Osteoblast (primary cell): Measurements from ENCODE around the gene RASGRP2. TPM values are rescaled to one million over a fixed set of nuclear protein-coding genes. Genes with fewer than 3 reads are reported as not detected.

Source experiments
- DNase-seq: peaks from one replicate; pipeline ENCODE4 v3.0.0; 2011; ENCODE audit warnings: low spot score, mixed read lengths; ENCODE audit not compliant: insufficient read length; ENCODE audit errors: missing footprints
- H2AFZ ChIP-seq: 2 replicates; pipeline ENCODE4 v1.6.0; 2011; ENCODE audit warnings: mild to moderate bottlenecking, low read length
- H3K27ac ChIP-seq: 2 replicates; pipeline ENCODE4 v1.5.1; 2011; ENCODE audit warnings: mild to moderate bottlenecking, low read depth, low read length, moderate library complexity
- H3K27me3 ChIP-seq: 2 replicates; pipeline ENCODE4 v1.6.0; 2012; ENCODE audit warnings: mild to moderate bottlenecking, control low read depth, inconsistent platforms, low read length, moderate library complexity; ENCODE audit not compliant: insufficient read depth
- H3K36me3 ChIP-seq: 2 replicates; pipeline ENCODE4 v1.5.1; 2011; ENCODE audit warnings: mild to moderate bottlenecking, low read length, control low read depth, moderate library complexity; ENCODE audit not compliant: insufficient read depth
- H3K4me1 ChIP-seq: 2 replicates; pipeline ENCODE4 v1.5.1; 2011; ENCODE audit warnings: mild to moderate bottlenecking, low read length, control low read depth, moderate library complexity; ENCODE audit not compliant: insufficient read depth
- H3K4me2 ChIP-seq: 2 replicates; pipeline ENCODE4 v1.6.0; 2011; ENCODE audit warnings: mild to moderate bottlenecking, low read length; ENCODE audit not compliant: insufficient read depth
- H3K4me3 ChIP-seq: fragments of 200-600 bp; sonication (generic); 3 replicates; pipeline ENCODE4 v1.5.1; 2012; ENCODE audit warnings: mild to moderate bottlenecking, low read length, inconsistent platforms; ENCODE audit not compliant: insufficient read depth
- H3K79me2 ChIP-seq: 2 replicates; pipeline ENCODE4 v1.6.0; 2012; ENCODE audit warnings: mild to moderate bottlenecking, low read length, control low read depth, inconsistent platforms; ENCODE audit not compliant: insufficient read depth
- H3K9me3 ChIP-seq: 2 replicates; pipeline ENCODE4 v1.5.1; 2011; ENCODE audit warnings: low read depth, low read length, control low read depth
- H4K20me1 ChIP-seq: 2 replicates; pipeline ENCODE4 v1.6.0; 2012; ENCODE audit warnings: mild to moderate bottlenecking, low read length, control low read depth; ENCODE audit not compliant: insufficient read depth
- CTCF ChIP-seq: IDR thresholded peaks from 2 replicates; pipeline ENCODE4 v1.5.1; 2011; ENCODE audit warnings: mild to moderate bottlenecking, low read depth, low read length, moderate library complexity; ENCODE audit errors: extremely low read depth
- total RNA-seq: library from RNA; depleted of rRNA; stranded (reverse); fragments of >200 nt; gene quantifications from 2 replicates; pipeline ENCODE4 v1.2.3, GENCODE V29; 2012

RASGRP2 gene
- total RNA-seq, 1 donor: not detected

- H3K4me1 ChIP-seq: no peaks in the 10 kb centered on the region
- no peak overlapping the region for H3K27ac ChIP-seq
- no peaks in the 10 kb centered on the region for H3K79me2 ChIP-seq
- no peaks in the 10 kb centered on the region for H3K9me3 ChIP-seq
- TF ChIP-seq CTCF: no peak
- no peaks in the 10 kb centered on the region for H3K36me3 ChIP-seq
- DNase-seq: peak; percentile 72
- H3K27me3 ChIP-seq: no peaks in the 10 kb centered on the region
- H3K4me3 ChIP-seq: no peak overlapping the region
- H4K20me1 ChIP-seq: no peaks in the 10 kb centered on the region
- H2AFZ ChIP-seq: no peak overlapping the region
- H3K4me2 ChIP-seq: no peak overlapping the region
Observed at GRCh38 chr11:64752175-64752970, 8.4 kb upstream of the RASGRP2 start.

GRCh38 chr11:64751580-64751979 lies 7.6 kb upstream of the RASGRP2 start:
- H3K79me2 ChIP-seq: no peaks in the 10 kb centered on the region
- H3K9me3 ChIP-seq: no peaks in the 10 kb centered on the region
- H3K4me3 ChIP-seq: no peak overlapping the region
- peak; percentile 63 for DNase-seq
- H3K36me3 ChIP-seq: no peaks in the 10 kb centered on the region
- peaks cover under 1% of the 10 kb centered on the region for H3K27me3 ChIP-seq
- H3K4me1 ChIP-seq: no peaks in the 10 kb centered on the region
- no peak for TF ChIP-seq CTCF
- no peak overlapping the region for H3K27ac ChIP-seq
- H2AFZ ChIP-seq: no peak overlapping the region
- H4K20me1 ChIP-seq: no peaks in the 10 kb centered on the region
- H3K4me2 ChIP-seq: no peak overlapping the region

GRCh38 chr11:64751136-64751535 lies 7.2 kb upstream of the RASGRP2 start:
- no peaks in the 10 kb centered on the region for H3K9me3 ChIP-seq
- no peak overlapping the region for H3K4me2 ChIP-seq
- no peaks in the 10 kb centered on the region for H3K4me1 ChIP-seq
- H3K27ac ChIP-seq: no peak overlapping the region
- H3K36me3 ChIP-seq: no peaks in the 10 kb centered on the region
- no peak overlapping the region for H3K4me3 ChIP-seq
- no peaks in the 10 kb centered on the region for H4K20me1 ChIP-seq
- TF ChIP-seq CTCF: no peak
- H2AFZ ChIP-seq: no peak overlapping the region
- peak; percentile 69 for DNase-seq
- no peaks in the 10 kb centered on the region for H3K79me2 ChIP-seq
- peaks cover 4% of the 10 kb centered on the region for H3K27me3 ChIP-seq

GRCh38 chr11:64750361-64751054 lies 6.6 kb upstream of the RASGRP2 start:
- no peak for TF ChIP-seq CTCF
- Histone ChIP-seq H3K27ac (no peak overlapping the region), H3K27me3 (peaks cover 8% of the 10 kb centered on the region), H3K4me1 (no peaks in the 10 kb centered on the region), H3K36me3 (no peaks in the 10 kb centered on the region), H4K20me1 (no peaks in the 10 kb centered on the region), H3K79me2 (no peaks in the 10 kb centered on the region), H3K4me2 (no peak overlapping the region), H3K9me3 (no peaks in the 10 kb centered on the region), H3K4me3 (no peak overlapping the region), H2AFZ (no peak overlapping the region)
- peak; percentile 41 for DNase-seq
